Uterus (tissue), 2 donors: ENCODE data around the gene METTL1.

Source experiments
- POLR2A ChIP-seq, 2 donors: fragments of 450-650 bp; IDR thresholded peaks; one replicate each; pipeline ENCODE4 v1.6.1; 2016; ENCODE audit warnings: antibody characterized with exemption in 2 of 2, mild to moderate bottlenecking in 1 of 2, moderate library complexity in 1 of 2
- TF ChIP-seq, protein P1 (sequence below), 4 experiments: fragments of 200-600 bp in 2 of 4; fragments of 450-650 bp in 2 of 4; sonication (generic) in 2 of 4; IDR thresholded peaks; one replicate each; pipeline ENCODE4 v1.5.1; 2016 to 2019; ENCODE audit warnings: antibody characterized with exemption in 4 of 4, mild to moderate bottlenecking in 2 of 4, moderate library complexity in 1 of 4

DNA sequence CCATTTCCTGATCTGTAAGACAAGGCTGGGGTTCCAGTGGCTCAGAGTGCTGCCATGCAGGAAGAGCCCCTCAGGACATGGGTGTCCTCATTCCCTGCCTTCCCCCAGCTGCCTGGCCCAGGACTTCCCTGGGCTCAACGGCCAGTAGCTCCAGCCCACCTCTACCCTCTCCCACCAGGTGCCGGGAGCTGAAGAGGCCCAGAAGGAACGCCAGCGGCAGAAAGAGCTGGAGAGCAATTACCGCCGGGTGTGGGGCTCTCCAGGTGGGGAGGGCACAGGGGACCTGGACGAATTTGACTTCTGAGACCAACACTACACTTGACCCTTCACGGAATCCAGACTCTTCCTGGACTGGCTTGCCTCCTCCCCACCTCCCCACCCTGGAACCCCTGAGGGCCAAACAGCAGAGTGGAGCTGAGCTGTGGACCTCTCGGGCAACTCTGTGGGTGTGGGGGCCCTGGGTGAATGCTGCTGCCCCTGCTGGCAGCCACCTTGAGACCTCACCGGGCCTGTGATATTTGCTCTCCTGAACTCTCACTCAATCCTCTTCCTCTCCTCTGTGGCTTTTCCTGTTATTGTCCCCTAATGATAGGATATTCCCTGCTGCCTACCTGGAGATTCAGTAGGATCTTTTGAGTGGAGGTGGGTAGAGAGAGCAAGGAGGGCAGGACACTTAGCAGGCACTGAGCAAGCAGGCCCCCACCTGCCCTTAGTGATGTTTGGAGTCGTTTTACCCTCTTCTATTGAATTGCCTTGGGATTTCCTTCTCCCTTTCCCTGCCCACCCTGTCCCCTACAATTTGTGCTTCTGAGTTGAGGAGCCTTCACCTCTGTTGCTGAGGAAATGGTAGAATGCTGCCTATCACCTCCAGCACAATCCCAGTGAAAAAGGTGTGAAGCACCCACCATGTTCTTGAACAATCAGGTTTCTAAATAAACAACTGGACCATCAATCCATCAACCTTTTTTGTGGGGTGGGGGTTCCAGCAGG is 51.0 kb downstream of the METTL1 start:
- TF ChIP-seq, protein P1, sequence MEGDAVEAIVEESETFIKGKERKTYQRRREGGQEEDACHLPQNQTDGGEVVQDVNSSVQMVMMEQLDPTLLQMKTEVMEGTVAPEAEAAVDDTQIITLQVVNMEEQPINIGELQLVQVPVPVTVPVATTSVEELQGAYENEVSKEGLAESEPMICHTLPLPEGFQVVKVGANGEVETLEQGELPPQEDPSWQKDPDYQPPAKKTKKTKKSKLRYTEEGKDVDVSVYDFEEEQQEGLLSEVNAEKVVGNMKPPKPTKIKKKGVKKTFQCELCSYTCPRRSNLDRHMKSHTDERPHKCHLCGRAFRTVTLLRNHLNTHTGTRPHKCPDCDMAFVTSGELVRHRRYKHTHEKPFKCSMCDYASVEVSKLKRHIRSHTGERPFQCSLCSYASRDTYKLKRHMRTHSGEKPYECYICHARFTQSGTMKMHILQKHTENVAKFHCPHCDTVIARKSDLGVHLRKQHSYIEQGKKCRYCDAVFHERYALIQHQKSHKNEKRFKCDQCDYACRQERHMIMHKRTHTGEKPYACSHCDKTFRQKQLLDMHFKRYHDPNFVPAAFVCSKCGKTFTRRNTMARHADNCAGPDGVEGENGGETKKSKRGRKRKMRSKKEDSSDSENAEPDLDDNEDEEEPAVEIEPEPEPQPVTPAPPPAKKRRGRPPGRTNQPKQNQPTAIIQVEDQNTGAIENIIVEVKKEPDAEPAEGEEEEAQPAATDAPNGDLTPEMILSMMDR (IDR thresholded peaks at IDR 0.05): no peak
- no peak for TF ChIP-seq POLR2A (IDR thresholded peaks at IDR 0.05)
